HG03439 (cell line): Measurements from ENCODE around the gene CISD3.
"Not testable (repeated sequence)": the region's sequence is repeated elsewhere in the genome, so short reads cannot be mapped to it uniquely, and the experiment has no call there.

Source experiments
- ATAC-seq: cut with Tn5 transposase; IDR thresholded peaks from one replicate; pipeline ENCODE4 v1.9.1; 2021; ENCODE audit warnings: mild to moderate bottlenecking, moderate library complexity; ENCODE audit not compliant: unreplicated experiment

CISD3 gene

DNA sequence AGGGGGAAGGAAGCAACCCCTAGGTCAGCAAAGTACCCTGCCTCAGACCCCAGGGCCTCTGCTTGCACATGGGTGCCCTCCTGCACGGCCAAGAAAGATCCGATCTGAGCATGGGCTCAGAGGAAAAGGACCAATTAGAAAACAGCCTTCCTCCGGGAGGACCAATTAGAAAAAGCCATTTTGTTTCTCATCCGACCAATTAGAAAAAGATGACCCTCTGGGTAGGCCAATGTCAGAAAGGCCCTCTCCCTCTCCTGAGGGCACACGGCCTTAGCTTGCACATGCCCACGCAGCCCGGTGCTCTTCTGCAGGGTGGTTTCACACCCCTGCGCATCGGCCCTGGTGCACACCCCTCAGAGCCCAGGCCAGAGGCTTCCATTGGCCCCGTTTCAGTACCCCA lies 5.1 kb upstream of the CISD3 start:
- no peak for ATAC-seq

DNA sequence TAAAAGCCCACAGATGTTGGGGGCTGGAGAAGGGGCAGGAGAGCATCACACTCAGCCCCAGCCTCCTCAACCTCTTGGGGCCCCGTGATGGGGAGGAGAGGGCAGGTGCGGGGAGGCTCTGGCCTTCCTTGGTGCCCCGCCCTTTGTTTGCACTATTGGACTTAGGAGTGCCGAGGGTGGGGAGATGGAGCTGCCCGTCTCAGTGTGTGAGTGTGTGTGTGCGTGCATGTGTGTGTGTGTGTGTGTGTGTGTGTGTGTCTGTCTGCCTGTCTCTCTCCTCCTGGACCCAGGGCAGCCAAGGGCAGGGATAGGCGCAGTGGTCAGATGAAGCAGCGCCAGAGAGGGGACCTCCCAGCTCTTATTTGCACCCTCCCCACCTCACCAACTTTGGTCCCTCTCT lies 4.0 kb upstream of the CISD3 start:
- not testable (repeated sequence) for ATAC-seq

DNA sequence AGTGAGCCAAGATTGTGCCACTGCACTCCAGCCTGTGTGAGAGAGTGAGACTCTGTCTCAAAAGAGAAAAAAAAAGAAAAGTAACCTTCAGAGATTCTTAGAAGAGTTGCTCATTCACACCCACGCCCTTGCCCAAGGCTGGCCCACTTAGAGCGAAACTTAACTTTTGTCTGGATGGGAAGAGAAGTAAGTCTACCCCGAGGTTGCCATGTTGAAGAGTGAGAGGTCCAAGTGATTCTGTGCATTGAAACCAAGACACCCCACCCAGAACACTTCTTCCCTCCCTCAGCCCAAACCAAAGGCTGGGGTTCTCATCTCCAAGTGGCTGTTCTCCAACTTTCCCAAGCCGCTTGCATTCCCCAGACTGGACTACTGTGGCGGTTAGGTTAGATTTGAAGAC lies 2.4 kb upstream of the CISD3 start:
- no peak for ATAC-seq

DNA sequence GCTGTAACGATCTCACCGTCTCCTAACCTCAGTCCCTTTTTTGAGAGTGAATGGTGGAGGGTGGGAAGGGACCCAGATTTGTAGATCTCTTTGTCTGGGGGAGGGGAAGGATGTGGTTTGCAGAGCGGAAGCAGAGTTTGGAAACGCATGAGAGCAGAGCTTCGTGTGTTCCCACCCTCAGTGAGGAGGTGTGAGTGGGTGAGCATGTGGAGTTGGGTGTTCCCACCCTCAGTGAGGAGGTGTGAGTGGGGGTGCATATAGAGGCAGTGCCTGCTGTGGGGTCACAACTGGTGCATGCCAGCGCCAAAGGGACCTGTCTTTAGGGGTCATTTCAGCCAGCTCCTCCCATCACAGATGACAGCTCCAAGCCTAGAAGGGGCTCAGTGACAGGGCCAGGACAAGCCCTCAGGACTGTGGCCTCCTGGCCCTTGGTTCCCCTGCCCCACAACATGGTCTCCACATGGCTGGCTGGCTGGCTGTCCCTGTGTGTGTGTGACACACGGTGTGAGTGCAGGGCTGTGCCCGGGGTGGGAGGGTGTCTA lies 1.8 kb upstream of the CISD3 start:
- ATAC-seq = no peak

DNA sequence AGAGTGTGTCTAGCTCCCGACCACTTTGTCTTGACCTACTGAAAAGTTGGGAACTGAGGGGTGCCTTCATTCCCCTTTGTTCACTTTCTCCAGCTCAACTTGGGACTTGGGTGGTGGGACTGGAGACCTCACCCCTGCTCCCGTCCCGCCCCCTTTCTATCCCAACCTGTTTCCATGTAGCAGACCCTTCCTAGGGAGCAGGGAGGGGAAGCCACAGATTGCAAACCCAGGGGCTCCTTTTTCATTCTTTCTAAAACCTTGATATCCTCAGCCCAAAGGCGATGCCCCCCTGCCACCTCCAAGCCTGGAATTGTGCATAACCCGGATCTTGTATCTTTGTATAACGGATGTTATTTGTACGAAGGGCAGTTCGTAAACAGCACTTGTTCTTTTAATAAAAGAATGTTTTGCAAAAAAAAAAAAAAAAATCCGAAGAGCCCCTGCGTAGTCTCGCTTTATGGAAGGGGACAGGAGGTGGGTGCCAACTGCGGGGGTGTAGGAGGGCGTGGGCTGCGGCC lies 714 bp upstream of the CISD3 start:
- ATAC-seq = no peak

DNA sequence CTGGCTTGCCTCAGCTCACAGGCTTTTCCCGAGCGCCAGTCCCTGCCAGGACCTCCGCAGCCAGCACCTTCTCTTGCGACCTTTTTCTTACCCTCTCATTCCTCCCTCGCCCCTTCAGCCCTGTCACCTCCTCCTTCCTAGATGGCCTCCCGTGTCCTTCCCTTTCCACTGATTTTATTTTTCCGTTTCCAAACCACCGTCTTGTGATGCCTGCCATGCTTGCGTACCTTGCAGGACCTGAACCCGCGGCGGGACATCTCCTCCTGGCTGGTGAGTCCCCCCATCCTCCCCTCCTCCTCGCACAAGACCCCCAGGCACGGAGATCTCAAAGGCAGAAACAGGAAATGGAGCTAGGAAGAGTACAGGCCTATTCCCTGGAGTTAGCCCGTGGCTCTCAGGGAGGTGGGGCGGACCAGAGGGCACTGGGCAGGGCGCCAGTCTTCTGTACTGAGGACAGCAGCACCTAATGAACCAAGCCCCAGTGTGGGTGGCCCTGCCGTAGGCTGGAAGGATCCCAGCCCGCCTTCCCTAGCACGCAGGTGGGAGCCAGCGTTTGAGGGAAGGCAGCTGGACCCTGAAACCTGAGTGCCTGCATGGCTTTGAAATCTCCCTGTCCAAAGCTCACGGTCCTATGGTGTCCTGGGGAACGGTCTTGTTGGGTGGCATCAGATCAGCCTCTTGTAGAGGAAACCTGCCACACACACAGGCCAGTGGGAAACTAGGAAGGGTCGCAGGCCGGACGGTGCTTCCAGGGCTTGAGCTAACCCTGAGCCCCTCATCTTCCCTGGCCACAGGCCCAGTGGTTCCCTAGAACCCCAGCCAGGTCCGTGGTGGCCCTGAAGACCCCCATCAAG lies 612 bp downstream of the CISD3 start:
- no peak for ATAC-seq

DNA sequence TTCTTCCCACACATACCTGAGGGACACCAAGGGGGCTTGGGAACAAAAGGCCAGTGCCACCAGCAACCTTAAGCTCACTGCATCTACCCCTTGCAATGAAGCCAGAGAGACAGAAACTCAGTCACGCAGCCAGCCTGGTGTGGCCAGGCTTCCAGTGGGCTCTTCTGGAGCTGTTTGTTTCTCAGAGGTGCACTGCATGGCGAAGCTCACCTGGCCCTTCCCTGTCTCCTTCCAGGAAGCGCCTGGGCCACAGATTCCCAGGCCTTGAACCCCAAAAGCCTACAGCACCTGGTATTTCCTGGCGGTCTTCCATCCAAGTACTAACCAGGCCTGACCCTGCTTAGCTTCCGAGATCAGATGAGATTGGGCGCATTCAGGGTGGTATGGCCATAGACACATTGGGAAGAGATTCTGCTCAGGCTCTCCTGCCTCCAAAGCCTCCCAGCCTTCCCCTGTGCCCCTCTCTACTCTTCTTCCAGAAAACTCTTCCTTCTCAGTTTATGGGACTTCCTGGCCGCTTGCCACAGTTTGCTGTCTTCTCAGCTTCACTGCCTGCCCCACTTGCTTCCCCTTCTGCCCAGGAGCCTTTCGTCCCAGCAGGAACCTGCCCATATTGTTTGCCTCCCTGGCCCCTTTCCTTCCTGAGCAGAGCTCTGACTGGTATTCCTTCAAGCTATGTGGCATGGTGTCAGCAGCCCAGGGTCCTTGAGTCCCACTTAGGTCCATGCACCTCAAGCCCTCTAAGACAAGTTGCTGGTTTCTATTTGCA lies 1.6 kb downstream of the CISD3 start:
- no peak for ATAC-seq

DNA sequence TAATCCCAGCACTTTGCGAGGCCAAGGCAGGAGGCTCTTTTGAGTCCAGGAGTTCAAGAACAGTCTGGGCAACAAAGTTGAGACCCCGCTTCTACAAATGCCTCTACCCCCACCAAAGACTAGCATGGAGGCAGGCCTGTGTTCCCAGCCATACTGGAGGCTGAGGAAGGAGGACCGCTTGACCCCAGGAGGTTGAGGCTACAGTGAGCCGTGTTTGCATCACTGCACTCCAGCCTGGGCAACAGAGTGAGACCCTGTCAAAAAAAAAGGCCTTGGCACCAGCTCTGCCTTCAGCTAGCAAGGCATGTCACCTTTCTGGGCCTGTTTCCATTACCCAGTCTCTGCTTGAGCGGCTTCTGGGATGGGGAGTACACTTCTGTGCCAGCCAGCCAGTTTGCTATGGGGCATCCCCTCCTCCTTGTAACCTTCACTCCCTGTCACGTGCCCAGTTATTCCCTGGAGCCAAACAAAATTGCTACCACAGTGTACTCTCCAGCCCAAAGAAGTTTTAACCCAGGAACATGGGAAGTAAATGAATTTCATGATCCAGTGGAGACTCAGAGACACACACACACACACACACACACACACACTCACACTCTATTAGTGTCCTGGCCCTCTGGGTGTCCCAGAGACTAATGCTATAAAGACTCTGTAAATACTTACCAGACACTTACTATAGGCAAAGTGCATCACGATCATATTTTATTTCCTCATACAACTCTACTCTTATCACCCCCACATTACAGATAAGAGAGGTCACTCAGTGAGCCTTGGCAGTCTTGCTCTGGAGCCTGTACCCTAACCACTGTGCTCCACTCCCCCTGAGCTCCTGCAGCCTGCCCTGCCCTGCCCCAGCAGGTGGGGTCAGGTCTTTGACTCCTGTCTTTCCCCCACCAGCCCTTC lies 2.5 kb downstream of the CISD3 start:
- ATAC-seq = no peak

DNA sequence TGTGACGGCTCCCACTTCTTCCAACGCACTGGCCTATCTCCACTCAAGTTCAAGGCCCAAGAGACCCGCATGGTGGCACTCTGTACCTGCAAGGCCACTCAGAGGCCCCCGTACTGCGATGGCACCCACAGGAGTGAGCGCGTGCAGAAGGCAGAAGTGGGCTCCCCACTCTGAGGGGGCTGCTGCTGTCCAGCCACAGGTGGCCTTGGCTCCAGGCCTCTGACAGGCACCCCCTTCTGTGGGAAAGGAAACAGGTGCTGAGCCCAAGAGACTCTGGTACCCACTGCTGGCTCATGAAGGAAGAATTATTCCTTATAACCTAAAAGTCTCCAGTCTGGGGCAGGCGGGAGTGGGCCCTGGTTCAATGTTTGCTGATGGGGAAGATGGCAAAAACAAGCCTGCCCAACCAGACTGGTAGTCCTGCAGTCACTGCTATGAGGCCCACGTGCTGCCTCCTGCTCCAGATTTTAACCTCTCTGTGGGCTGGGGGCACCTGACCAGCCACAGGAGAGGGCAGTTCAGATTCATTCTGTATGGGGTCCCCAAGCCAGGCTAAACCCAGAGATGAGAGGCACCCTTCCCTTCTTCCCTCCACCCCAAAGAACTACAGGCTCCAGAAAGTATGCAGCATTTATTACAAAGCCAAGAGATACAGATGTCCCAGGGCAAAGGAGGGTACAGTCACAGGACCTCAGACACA lies 3.3 kb downstream of the CISD3 start:
- no peak for ATAC-seq

DNA sequence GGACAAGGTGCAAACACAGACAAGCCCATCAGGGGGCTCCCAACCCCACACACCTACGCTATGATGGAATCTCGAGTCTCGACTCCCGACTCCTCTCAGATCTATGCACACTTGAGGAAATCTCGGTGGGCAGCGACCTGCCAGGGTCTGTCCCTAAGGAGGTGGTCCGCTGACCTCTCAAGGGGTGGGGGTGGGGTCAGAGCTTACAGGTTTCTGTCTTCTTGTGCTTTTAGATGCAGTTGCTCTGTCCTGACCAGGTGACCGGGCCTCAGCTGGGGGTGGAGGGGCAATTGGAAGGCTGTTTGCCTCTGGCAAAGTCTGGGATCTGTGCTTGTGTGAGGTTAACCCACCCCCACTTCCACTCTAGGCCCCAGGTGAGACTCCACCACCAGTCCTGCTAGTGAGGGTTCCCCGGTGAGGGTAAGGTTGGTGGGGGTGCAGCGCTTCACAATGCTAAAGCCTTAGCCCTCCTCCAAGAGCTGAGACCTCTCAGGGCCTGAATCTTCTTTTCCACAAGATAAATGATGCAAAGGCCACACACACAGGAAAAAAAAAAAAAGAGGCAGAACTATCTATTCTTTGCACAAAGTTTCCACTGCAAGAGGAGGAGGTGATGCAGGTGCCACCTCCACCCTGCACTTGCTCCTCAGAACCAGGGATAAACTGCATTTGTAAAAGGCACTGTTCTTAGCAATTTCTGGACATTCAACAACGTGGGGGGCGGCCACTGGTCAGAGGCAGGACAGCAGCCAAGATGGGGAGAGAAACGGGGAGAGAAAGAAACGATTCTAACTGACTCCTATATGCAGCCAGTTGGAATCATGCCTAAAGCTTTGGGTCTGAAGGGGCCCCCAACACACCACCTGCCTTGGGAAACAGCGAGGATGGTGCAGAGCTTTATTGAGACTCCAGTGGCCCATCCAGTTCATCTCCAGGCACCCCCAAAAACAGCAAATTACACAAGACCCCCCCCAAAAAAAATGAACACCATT lies 4.1 kb downstream of the CISD3 start:
- ATAC-seq = no peak

DNA sequence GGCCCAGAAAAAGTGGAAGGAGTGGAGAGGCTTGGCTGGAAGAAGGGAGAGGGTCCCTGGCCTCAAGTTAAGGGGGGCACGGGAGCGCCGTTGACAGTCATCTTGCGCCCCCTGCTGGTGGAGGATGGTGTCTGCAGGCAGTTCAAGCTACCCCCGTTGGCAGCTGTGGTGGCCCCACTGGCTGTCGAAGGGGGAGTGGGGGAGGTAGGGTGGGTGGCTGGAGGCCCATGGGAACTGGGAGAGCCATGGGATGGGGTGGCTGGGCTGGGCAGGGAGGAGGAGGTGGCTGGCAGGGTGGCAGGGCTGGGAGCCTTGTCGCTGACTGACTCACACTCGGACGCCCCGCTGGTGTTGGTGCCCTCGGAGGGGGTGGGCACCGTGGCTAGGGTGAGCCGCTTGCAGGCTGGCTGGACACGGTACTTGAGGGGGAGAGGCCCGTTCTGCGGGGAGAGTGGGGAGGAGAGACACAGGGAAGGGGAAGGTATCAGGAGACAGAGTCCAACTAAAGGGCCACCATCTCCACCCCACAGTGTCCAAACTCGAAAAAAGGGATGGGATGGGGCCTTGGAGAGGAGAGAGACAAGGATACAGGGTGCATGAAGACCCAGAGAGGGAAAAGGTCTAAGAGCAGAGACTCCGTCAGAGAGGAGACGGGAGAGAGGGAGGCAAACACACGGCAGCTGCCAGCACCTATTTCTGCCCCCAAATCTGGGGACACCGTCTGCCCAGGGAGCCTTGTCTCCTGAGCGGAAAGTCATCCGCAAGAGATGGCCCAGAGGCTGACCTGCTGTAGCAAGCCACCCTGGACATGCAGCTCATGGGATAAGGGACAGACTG lies 5.2 kb downstream of the CISD3 start:
- no peak for ATAC-seq

DNA sequence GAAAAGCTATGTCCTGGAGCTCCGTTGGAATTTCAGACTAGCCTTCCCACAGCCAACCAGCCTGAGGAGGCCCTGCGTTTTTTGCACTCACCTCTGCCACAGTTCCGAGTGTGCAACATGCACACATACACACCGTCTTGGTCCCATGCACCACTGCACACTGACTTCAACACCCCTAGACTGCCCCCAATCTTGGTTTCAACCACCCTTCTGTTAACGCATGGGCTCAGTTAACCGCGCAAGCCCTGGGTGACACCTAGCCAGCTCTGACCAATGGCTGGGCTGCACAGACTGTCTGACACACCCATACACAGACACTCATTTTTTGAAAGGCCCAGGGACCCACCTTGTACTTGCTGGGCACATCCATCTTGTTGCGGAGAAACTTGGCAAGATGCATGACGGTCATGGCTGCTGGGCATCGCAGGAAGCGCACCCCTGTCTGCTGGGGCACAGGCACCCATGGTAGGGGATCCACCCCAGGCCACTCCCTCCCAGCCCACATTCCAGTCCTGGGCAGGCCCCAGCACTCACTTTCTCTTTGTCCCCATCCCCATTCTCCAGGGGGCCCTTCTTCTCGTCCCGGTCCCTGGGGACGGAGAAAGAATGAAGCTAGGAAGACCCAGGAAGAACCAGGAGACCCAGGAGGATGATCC lies 8.0 kb downstream of the CISD3 start:
- ATAC-seq = no peak

DNA sequence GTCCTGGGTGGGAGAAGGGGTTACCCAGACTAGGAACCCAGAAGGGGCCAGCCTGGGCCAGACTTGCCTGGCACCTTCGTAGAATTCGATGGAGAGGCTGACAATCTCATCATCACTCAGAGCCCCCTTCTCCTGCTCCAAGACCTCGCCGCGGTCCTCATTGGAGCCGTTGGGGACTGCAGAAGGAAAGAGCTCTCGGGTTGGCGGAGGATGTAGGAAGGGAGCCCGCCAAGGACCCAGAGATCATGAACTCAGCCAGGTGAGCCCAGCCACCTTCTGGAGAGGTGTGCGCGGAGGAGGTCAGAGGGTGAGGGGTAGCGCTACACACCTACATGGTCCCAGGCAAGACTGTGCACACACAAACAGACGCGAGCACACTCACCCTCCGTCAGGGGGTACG lies 8.5 kb downstream of the CISD3 start:
- no peak for ATAC-seq

DNA sequence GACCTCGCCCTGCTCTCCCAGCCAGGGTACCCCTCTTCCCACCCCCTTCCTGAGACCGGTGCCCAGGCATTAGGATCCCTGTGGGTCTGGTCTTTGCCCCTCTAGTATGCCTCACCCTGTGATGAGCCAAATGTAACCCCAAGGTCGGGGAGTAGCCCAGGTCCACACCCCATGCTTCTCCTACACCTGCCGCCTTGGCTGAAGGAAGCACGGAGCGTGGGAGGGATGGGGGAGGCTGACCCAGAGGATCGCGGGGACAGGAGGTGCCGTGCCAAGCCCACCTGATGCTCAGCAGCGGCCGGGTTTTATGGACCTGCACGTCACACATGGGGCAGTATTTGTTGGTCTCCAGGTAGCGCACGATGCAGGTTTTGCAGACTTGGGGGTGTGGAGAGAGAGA lies 9.2 kb downstream of the CISD3 start:
- ATAC-seq = no peak

DNA sequence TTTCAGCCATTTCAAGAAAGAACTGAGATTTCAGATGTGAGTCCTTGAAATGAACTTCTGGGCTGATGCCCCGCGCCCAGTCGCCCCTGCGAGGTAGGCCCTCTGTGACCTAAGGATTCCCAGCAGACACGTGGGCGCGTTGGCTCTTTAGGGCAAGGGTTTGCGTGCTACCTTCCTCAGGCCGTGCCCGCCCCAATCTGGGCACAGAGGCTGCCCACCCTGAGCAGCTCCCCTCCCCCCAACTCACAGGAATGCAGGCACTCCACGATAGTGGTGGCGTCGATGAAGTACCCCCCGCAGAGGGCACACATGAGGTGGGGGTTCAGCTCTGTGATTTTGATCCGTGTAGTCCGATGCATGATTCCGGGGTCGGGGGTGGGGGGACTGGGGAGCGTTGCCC lies 9.9 kb downstream of the CISD3 start:
- ATAC-seq = no peak

DNA sequence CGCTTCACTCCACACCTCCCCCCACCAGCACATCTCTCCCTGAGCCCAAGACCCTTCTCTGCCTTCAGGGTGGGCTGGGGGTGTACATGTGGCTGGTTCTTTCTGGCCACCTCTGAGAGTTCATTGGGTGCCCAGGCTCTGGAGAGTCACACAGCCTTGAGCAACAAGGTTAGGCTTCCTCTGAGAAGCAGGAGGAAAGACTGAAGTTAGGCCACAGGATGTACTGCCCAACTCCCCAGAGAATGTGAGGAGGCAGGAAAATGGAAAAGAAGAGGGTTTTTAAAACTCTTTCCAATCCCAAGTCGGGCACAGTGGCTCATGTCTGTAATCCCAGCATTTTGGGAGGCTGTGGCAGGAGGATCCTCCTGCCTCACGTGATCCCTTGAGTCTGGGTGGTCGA lies 10.7 kb downstream of the CISD3 start:
- no peak for ATAC-seq

DNA sequence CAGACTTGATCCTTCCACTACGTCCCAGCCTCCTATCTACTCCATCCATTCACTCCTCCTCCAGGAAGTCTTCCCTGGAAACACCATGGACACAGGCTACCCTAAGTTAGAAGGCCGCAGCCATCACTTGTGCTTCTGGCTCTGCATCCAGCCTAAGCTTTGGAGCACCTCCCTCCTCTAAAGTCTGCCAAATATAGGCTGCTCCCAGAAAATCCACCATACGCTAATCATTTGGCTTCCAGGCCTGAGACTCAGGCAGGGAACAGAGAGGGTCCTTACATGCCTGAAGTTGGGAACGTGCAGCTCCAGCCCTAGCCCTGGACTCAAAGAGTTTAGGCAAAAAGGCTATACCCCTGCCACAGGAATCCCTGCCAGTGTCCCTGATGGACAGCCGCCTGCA lies 11.3 kb downstream of the CISD3 start:
- ATAC-seq = no peak
